Activated CD4-positive, alpha-beta T cell treated with anti-CD3 and anti-CD28 coated beads, Interleukin-2, amount 10 ng/mL, durations not matched to agents 7 days and 5 days (primary cell): ENCODE measurements around the gene MED14. TPM values are rescaled to one million over a fixed set of nuclear protein-coding genes. Genes with fewer than 3 reads are reported as not detected.
"Not testable (repeated sequence)": the region's sequence is repeated elsewhere in the genome, so short reads cannot be mapped to it uniquely, and the experiment has no call there.

Experiments
- CTCF ChIA-PET: fragments of 350-600 bp; sonication (Branson Sonifier 250); formaldehyde crosslinking; loops from one replicate; lab custom pipeline; 2021; ENCODE audit warnings: antibody characterized with exemption; lab: Charles Lee
- POLR2A ChIA-PET: fragments of 350-600 bp; sonication (Branson Sonifier 250); formaldehyde crosslinking; loops from one replicate; lab custom pipeline; 2021; ENCODE audit warnings: antibody characterized with exemption; lab: Charles Lee
- DNase-seq: peaks from one replicate; pipeline ENCODE4 v3.0.0-alpha.2; 2020
- H3K27ac Mint-ChIP-seq: one replicate; pipeline ENCODE4 v1.8.0; 2021; ENCODE audit warnings: mild to moderate bottlenecking, moderate library complexity, mixed read lengths
- H3K27me3 Mint-ChIP-seq: one replicate; pipeline ENCODE4 v1.8.0; 2021; ENCODE audit warnings: mixed read lengths
- H3K36me3 Mint-ChIP-seq: one replicate; pipeline ENCODE4 v1.8.0; 2021; ENCODE audit warnings: low read depth, mixed read lengths
- H3K4me1 Mint-ChIP-seq: one replicate; pipeline ENCODE4 v1.8.0; 2021; ENCODE audit warnings: mixed read lengths
- H3K4me3 Mint-ChIP-seq: one replicate; pipeline ENCODE4 v1.8.0; 2021; ENCODE audit warnings: mild to moderate bottlenecking, moderate library complexity, mixed read lengths
- H3K9me3 Mint-ChIP-seq: one replicate; pipeline ENCODE4 v1.8.0; 2021; ENCODE audit warnings: mixed read lengths
- total RNA-seq, 2 experiments: library from RNA; stranded (reverse); gene quantifications; one replicate each; pipeline ENCODE4 v1.2.3, GENCODE V29; 2021

Gene MED14
- 10 to 100 TPM; 41.7 to 55.8 TPM for total RNA-seq

- ChIA-PET CTCF (interaction anchor here (0.8 to 1.3 kb wide), 3 partner anchors 7 to 84 kb away, joined by 3 to 4 read pairs (median 4); no protein-coding TSS in a partner anchor), POLR2A (no interaction called here)
- Mint-ChIP-seq H3K27ac (peak within 1 kb of the TSS; percentile 97), H3K4me1 (peaks cover 34% of the 10 kb centered on the region), H3K27me3 (no peaks in the 10 kb centered on the region), H3K36me3 (peaks cover 12% of the 10 kb centered on the region), H3K9me3 (no peaks in the 10 kb centered on the region), H3K4me3 (peak within 1 kb of the TSS; percentile 85)
- DNase-seq, result peak; percentile 88
Measured at GRCh38 chrX:40735325-40736169, at the start of gene MED14. TSS of gene MED14 (minus strand) at chrX:40735542. CDS start at chrX:40735412, 130 bp downstream.

- H3K27me3 Mint-ChIP-seq, result no peaks in the 10 kb centered on the region
- ChIA-PET CTCF (interaction anchor here (0.6 kb wide), 1 partner anchor 97 kb away, joined by 6 read pairs; no protein-coding TSS in a partner anchor), POLR2A (no interaction called here)
- no peak for DNase-seq
- no peak overlapping the region for H3K27ac Mint-ChIP-seq
- no peaks in the 10 kb centered on the region for H3K4me1 Mint-ChIP-seq
- no peaks in the 10 kb centered on the region for H3K36me3 Mint-ChIP-seq
- H3K9me3 Mint-ChIP-seq, result no peaks in the 10 kb centered on the region
- H3K4me3 Mint-ChIP-seq, result no peak overlapping the region
Measured at GRCh38 chrX:40784516-40785151, 49.3 kb upstream of the MED14 start.

GRCh38 chrX:40782644-40783259 is 47.4 kb upstream of the MED14 start:
- H3K36me3 Mint-ChIP-seq, H3K27me3 Mint-ChIP-seq, DNase-seq, H3K9me3 Mint-ChIP-seq, H3K4me1 Mint-ChIP-seq, H3K4me3 Mint-ChIP-seq, POLR2A ChIA-PET, H3K27ac Mint-ChIP-seq: not testable (repeated sequence)
- CTCF ChIA-PET, result interaction anchor here (0.6 kb wide), 1 partner anchor 686 kb away, joined by 4 read pairs; no protein-coding TSS in a partner anchor

- Mint-ChIP-seq H3K36me3 (no peaks in the 10 kb centered on the region), H3K9me3 (no peaks in the 10 kb centered on the region), H3K27ac (no peak overlapping the region), H3K27me3 (no peaks in the 10 kb centered on the region), H3K4me3 (no peak overlapping the region), H3K4me1 (no peaks in the 10 kb centered on the region)
- ChIA-PET CTCF (no interaction called here), POLR2A (no interaction called here)
- no peak for DNase-seq
Measured at GRCh38 chrX:40780951-40781350, 45.6 kb upstream of the MED14 start.

- H3K4me3 Mint-ChIP-seq, result no peak overlapping the region
- POLR2A ChIA-PET, result no interaction called here
- no peak overlapping the region for H3K27ac Mint-ChIP-seq
- no peaks in the 10 kb centered on the region for H3K27me3 Mint-ChIP-seq
- CTCF ChIA-PET, result no interaction called here
- no peak for DNase-seq
- H3K9me3 Mint-ChIP-seq, result no peaks in the 10 kb centered on the region
- H3K4me1 Mint-ChIP-seq, result no peaks in the 10 kb centered on the region
- H3K36me3 Mint-ChIP-seq, result no peaks in the 10 kb centered on the region
Measured at GRCh38 chrX:40780082-40780481, 44.7 kb upstream of the MED14 start.

GRCh38 chrX:40778861-40779575 is 43.7 kb upstream of the MED14 start:
- Mint-ChIP-seq H3K4me1 (no peaks in the 10 kb centered on the region), H3K4me3 (no peak overlapping the region), H3K36me3 (no peaks in the 10 kb centered on the region), H3K9me3 (no peaks in the 10 kb centered on the region), H3K27ac (no peak overlapping the region), H3K27me3 (no peaks in the 10 kb centered on the region)
- no peak for DNase-seq
- CTCF ChIA-PET, result no interaction called here
- POLR2A ChIA-PET, result no interaction called here

GRCh38 chrX:40773809-40774208 is 38.5 kb upstream of the MED14 start:
- Mint-ChIP-seq H3K36me3 (no peaks in the 10 kb centered on the region), H3K4me3 (no peak overlapping the region), H3K27ac (no peak overlapping the region), H3K9me3 (no peaks in the 10 kb centered on the region), H3K4me1 (no peaks in the 10 kb centered on the region), H3K27me3 (peaks cover 2% of the 10 kb centered on the region)
- ChIA-PET CTCF (interaction anchor here (0.6 kb wide), 1 partner anchor 547 kb away, joined by 3 read pairs; no protein-coding TSS in a partner anchor), POLR2A (no interaction called here)
- DNase-seq, result no peak

- ChIA-PET CTCF (interaction anchor here (1.0 kb wide), 1 partner anchor 141 kb away, joined by 7 read pairs; no protein-coding TSS in a partner anchor), POLR2A (no interaction called here)
- Mint-ChIP-seq H3K9me3 (no peaks in the 10 kb centered on the region), H3K36me3 (no peaks in the 10 kb centered on the region), H3K27me3 (peaks cover 2% of the 10 kb centered on the region), H3K4me1 (no peaks in the 10 kb centered on the region), H3K27ac (no peak overlapping the region), H3K4me3 (no peak overlapping the region)
- DNase-seq, result no peak
Measured at GRCh38 chrX:40773188-40773587, 37.8 kb upstream of the MED14 start.

- H3K9me3 Mint-ChIP-seq, result no peaks in the 10 kb centered on the region
- no peaks in the 10 kb centered on the region for H3K36me3 Mint-ChIP-seq
- POLR2A ChIA-PET, result interaction anchor here (0.5 kb wide), 1 partner anchor 83 kb away, joined by 3 read pairs; no protein-coding TSS in a partner anchor
- no peak for DNase-seq
- no peaks in the 10 kb centered on the region for H3K4me1 Mint-ChIP-seq
- H3K27ac Mint-ChIP-seq, result no peak overlapping the region
- CTCF ChIA-PET, result interaction anchor here (1.0 kb wide), 1 partner anchor 141 kb away, joined by 7 read pairs; no protein-coding TSS in a partner anchor
- H3K4me3 Mint-ChIP-seq, result no peak overlapping the region
- H3K27me3 Mint-ChIP-seq, result peaks cover 2% of the 10 kb centered on the region
Measured at GRCh38 chrX:40772290-40772689, 36.9 kb upstream of the MED14 start.

- H3K27me3 Mint-ChIP-seq, result peaks cover 3% of the 10 kb centered on the region
- H3K4me1 Mint-ChIP-seq, result peaks cover 1% of the 10 kb centered on the region
- CTCF ChIA-PET, result no interaction called here
Measured at GRCh38 chrX:40761762-40762161, 26.4 kb upstream of the MED14 start.

GRCh38 chrX:40759374-40759773 is 24.0 kb upstream of the MED14 start:
- DNase-seq, result no peak
- no peaks in the 10 kb centered on the region for H3K27me3 Mint-ChIP-seq
- no peaks in the 10 kb centered on the region for H3K9me3 Mint-ChIP-seq
- H3K4me3 Mint-ChIP-seq, result no peak overlapping the region
- peaks cover 1% of the 10 kb centered on the region for H3K4me1 Mint-ChIP-seq
- ChIA-PET CTCF (interaction anchor here (0.6 kb wide), 1 partner anchor 33 kb away, joined by 3 read pairs; no protein-coding TSS in a partner anchor), POLR2A (no interaction called here)
- H3K27ac Mint-ChIP-seq, result no peak overlapping the region
- no peaks in the 10 kb centered on the region for H3K36me3 Mint-ChIP-seq

More at GRCh38 chrX:40761762-40762161, 26.4 kb upstream of the MED14 start:
- POLR2A ChIA-PET, result no interaction called here
- Mint-ChIP-seq H3K9me3 (no peaks in the 10 kb centered on the region), H3K4me3 (no peak overlapping the region), H3K27ac (no peak overlapping the region), H3K36me3 (no peaks in the 10 kb centered on the region)
- DNase-seq, result no peak

- H3K27ac Mint-ChIP-seq, result no peak overlapping the region
- H3K36me3 Mint-ChIP-seq, result no peaks in the 10 kb centered on the region
- peaks cover 1% of the 10 kb centered on the region for H3K4me1 Mint-ChIP-seq
- no peak overlapping the region for H3K4me3 Mint-ChIP-seq
- no peaks in the 10 kb centered on the region for H3K27me3 Mint-ChIP-seq
- no peak for DNase-seq
- POLR2A ChIA-PET, result no interaction called here
- CTCF ChIA-PET, result no interaction called here
- H3K9me3 Mint-ChIP-seq, result no peaks in the 10 kb centered on the region
Measured at GRCh38 chrX:40757058-40757457, 21.7 kb upstream of the MED14 start.
